ENCODE measurements around the gene ACTA1.

DNA sequence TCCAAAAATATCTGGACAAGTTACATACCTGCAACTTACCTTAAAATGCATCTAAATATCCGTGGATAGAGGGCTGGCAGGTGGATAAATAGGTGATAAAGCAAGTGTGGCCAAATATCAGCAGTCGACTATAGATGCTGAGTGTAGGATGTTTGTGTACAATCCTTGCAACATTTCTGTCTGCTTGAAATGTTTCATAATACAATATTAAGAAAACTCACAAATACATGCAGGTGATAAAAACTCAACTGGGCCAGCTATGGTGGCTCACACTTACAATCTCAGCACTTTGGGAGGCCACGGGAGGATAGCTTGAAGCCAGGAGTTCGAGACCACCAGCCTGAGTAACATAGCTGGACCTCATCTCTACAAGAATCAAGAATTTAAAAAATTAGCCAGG is 41.0 kb downstream of the ACTA1 start:
- TF ChIP-seq EZH2phosphoT487 (IDR thresholded peaks at IDR 0.05; ENCODE audit: borderline replicate concordance, low read length), result no peak
- TF ChIP-seq, protein P1, sequence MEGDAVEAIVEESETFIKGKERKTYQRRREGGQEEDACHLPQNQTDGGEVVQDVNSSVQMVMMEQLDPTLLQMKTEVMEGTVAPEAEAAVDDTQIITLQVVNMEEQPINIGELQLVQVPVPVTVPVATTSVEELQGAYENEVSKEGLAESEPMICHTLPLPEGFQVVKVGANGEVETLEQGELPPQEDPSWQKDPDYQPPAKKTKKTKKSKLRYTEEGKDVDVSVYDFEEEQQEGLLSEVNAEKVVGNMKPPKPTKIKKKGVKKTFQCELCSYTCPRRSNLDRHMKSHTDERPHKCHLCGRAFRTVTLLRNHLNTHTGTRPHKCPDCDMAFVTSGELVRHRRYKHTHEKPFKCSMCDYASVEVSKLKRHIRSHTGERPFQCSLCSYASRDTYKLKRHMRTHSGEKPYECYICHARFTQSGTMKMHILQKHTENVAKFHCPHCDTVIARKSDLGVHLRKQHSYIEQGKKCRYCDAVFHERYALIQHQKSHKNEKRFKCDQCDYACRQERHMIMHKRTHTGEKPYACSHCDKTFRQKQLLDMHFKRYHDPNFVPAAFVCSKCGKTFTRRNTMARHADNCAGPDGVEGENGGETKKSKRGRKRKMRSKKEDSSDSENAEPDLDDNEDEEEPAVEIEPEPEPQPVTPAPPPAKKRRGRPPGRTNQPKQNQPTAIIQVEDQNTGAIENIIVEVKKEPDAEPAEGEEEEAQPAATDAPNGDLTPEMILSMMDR (conservative IDR thresholded peaks at IDR 0.05; ENCODE audit: low read depth, low read length), result no peak
- no peak for TF ChIP-seq EZH2 (IDR thresholded peaks at IDR 0.05; ENCODE audit: low read length, unreplicated experiment)
